GM12891 (cell line): ENCODE data around the gene SLC22A23.

ENCODE experiments used
- POLR2A ChIP-seq: IDR thresholded peaks from 2 replicates; pipeline ENCODE4 v1.6.1; 2011; ENCODE audit warnings: low read depth, low read length, control low read depth
- POLR2AphosphoS5 ChIP-seq: IDR thresholded peaks from 2 replicates; pipeline ENCODE4 v1.6.1; 2011; ENCODE audit warnings: low read depth, low read length, control low read depth
- SPI1 ChIP-seq: IDR thresholded peaks from 2 replicates; pipeline ENCODE4 v1.6.1; 2011; ENCODE audit warnings: low read depth, low read length, control low read depth
- TAF1 ChIP-seq: IDR thresholded peaks from 2 replicates; pipeline ENCODE4 v1.6.1; 2011; ENCODE audit warnings: low read depth, low read length, control low read depth

DNA sequence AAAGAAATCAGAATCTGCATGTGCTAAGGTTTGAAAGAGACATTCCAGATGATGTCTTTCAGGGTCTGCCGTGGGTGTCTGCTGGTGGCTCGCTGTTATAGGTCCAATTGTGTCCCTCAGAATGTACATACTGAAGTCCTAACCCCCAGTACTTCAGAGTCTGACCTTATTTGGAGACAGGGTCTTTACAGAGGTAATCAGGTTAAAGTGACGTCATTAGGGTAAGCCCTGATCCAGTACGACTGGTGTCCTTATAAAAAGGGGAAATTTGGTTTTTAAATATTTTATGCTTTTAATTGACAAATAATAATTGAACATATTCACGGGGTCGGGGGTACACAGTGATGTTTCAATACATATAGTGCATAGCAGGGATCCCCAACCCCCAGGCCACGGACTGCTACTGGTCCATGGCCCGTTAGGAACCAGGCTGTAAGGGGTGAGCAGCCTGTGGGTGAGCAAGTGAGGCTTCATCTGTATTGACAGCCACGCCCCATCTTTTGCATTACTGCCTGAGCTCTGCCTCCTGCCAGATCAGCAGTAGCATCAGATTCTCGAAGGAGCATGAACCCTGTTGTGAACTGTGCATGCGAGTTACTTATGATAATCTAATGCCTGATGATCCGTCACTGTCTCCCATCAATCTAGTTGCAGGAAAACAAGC is 33.2 kb upstream of the SLC22A23 start:
- no peak for TF ChIP-seq POLR2A
- no peak for TF ChIP-seq TAF1
- TF ChIP-seq POLR2AphosphoS5 = no peak
- TF ChIP-seq SPI1 = no peak
